ENCODE data around the gene SRGAP2C. TPM values are rescaled to one million over a fixed set of nuclear protein-coding genes. Genes with fewer than 3 reads are reported as not detected.
"Not testable (repeated sequence)": the region's sequence is repeated elsewhere in the genome, so short reads cannot be mapped to it uniquely, and the experiment has no call there.

SRGAP2C gene
- total RNA-seq, 4 donors from 2014 or later, result 7.8 to 22.7 (median 11.6) TPM

DNA sequence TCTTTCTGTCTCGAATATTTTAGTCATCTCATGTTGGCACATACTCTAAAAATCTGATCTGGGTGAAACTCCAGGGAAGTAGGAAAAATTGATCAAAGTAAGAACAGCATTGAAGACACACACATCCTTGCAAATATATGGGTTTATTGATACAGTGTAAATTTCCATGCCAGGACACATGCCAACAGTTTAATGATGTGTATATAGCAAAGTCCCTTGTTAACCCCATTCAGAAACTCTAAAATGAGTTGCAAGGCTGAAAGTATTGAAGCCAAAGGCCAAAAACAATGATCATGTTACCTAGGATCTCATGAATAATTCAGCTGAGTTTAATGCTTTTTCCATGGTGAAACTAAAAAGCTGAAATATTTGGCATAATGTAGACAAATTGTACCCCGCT is 61.6 kb downstream of the SRGAP2C start:
- H3K4me1 ChIP-seq; H3K4me3 ChIP-seq (replicated peaks in 1 of 3); H3K9me3 ChIP-seq; H3K27ac ChIP-seq; intact Hi-C loops (cut with DNase I); H3K27me3 ChIP-seq; DNase-seq; H3K36me3 ChIP-seq: not testable (repeated sequence)
- WGBS, 2 donors, result no CpG with 5 or more reads among the region's 2 CpGs

DNA sequence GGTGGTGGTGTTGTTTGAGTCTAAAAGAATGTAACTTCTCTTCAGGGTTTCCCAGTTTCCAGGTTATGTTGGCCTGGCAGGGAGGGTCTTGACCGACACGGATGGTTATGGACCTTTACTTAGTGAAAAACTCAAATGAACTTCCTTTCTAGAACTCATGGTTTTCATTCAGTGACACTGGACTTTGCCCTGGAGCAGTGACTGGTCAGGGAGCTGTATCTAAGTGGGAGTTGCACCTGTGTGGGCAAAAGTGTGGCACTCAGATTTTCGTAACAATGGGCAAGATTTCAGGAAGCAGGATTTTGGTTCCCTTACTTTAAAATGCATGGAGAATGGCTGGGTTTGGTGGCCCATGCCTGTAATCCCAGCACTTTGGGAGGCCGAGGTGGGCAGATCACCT is 67.9 kb downstream of the SRGAP2C start:
- H3K27ac ChIP-seq; H3K36me3 ChIP-seq; H3K9me3 ChIP-seq; H3K4me1 ChIP-seq; H3K27me3 ChIP-seq; DNase-seq; H3K4me3 ChIP-seq (replicated peaks in 1 of 3); intact Hi-C loops (cut with DNase I): not testable (repeated sequence)
- WGBS, 2 donors, result no CpG with 5 or more reads among the region's 4 CpGs

DNA sequence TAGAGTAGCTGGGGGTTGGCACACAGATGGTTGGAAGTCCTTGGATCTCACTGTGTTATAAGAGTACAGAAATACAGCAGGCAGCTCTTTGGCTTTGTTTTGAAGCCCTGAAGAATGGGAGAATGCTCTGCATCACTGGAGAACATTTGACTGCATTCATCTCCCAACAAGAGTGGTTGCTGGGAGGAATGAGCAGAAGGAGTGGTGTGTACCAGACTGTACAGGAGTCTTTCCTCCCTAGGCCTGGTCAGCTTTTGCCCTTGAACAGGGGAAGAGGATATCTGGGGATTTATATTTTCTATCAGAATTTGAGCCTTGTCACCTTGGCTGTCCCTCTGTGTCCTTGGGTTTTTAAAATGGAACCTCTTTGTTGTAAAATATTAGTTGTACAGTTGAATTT is 69.8 kb downstream of the SRGAP2C start:
- H3K9me3 ChIP-seq; H3K27me3 ChIP-seq; DNase-seq; H3K36me3 ChIP-seq; H3K4me1 ChIP-seq; H3K27ac ChIP-seq; intact Hi-C loops (cut with DNase I); H3K4me3 ChIP-seq (replicated peaks in 1 of 3): not testable (repeated sequence)

DNA sequence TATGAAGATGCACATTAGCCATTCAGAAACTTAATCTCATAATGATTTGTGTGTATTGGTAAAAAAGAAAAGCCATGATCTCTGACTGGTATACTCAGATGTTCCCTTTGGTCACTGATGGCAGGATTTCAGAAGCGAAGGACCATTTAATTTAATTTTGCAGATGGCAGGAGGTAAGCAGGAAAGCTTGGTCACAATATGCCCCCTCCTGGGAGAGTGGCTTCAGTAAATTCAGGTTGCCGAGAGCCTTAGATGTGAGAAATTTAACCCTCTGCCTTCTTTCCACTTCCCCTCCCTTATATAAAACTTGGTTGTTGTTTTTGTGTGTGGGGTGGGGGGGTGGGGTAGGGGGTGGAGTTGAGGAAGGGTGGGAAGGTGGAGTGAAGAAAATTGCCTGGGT is 72.9 kb downstream of the SRGAP2C start:
- H3K27ac ChIP-seq; H3K4me3 ChIP-seq (replicated peaks in 1 of 3); H3K27me3 ChIP-seq; intact Hi-C loops (cut with DNase I); DNase-seq; H3K4me1 ChIP-seq; H3K9me3 ChIP-seq; H3K36me3 ChIP-seq: not testable (repeated sequence)
- WGBS, 2 donors, result no CpG with 5 or more reads among the region's 2 CpGs

DNA sequence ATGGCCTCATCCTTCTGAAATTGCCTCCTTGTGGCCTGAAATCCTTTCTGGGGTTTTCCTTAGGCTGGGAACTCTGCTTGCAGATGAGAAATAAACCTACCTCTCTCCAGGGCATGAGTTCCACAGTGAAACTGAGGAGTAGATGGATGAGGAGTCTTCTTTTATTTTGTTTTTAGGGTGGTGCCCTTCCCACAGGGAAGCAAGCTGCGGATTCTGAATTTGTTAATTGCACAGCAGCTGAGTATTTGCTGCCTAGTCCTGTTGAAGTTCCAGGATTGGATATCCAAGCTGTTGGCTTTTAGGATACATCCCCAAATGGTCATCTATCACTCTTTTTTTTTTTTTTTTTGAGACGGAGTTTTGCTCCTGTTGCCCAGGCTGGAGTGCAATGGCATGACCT is 73.4 kb downstream of the SRGAP2C start:
- DNase-seq; H3K4me1 ChIP-seq; H3K36me3 ChIP-seq; H3K4me3 ChIP-seq (replicated peaks in 1 of 3); H3K9me3 ChIP-seq; H3K27me3 ChIP-seq; intact Hi-C loops (cut with DNase I); H3K27ac ChIP-seq: not testable (repeated sequence)
- WGBS, 2 donors, result 64 to 89% methylated on average over 1 of the region's 2 CpGs

DNA sequence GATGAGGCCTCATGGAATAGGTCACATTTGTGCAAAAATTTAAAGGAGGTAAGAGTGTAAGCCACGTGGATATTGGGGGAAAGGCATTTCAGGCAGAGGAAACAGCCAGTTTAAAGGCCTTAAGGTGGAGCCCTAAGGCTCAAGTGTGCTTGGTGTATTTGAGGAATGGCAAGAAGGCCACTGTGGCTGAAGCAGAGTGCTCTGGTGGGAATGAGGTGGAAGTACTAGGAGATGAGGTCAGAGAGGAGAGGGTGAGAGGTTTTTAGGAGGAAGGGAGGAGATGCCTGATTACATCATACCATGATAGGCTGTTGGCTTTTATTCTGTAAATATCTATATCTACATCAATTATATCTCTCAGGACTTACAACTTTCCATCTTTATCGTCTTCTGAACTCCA is 75.4 kb downstream of the SRGAP2C start:
- H3K27me3 ChIP-seq, result not testable (repeated sequence)

DNA sequence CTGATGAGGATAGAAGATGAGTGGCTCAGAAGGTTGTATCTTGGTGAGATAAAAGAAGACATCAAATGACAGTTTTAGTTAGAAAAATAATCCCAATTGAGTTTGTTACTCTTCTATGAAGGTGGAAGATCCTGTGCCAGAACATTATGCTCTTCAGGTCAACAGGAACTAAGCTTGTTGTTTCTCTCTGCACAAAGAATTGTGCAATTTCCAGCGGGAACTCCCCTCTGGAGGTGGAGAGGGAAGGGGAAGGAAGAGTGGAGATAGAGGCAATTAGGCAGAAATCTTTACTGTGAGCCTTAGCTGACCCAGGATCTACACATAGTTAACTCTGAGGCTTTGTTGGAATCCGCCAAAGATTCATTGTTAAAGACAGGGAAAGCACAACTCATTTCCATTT is 77.4 kb downstream of the SRGAP2C start:
- H3K36me3 ChIP-seq; intact Hi-C loops (cut with DNase I); H3K9me3 ChIP-seq; H3K27ac ChIP-seq; H3K4me1 ChIP-seq; H3K27me3 ChIP-seq; H3K4me3 ChIP-seq (replicated peaks in 1 of 3); DNase-seq: not testable (repeated sequence)
- 58 to 71% methylated on average over 1 to 2 of the region's 2 CpGs for WGBS, 2 donors

More for the DNA sequence above, 75.4 kb downstream of the SRGAP2C start:
- H3K27ac ChIP-seq; H3K4me1 ChIP-seq; H3K9me3 ChIP-seq; DNase-seq; H3K4me3 ChIP-seq (replicated peaks in 1 of 3); H3K36me3 ChIP-seq; intact Hi-C loops (cut with DNase I): not testable (repeated sequence)
- 62 to 78% methylated on average over 2 of the region's 2 CpGs for WGBS, 2 donors

DNA sequence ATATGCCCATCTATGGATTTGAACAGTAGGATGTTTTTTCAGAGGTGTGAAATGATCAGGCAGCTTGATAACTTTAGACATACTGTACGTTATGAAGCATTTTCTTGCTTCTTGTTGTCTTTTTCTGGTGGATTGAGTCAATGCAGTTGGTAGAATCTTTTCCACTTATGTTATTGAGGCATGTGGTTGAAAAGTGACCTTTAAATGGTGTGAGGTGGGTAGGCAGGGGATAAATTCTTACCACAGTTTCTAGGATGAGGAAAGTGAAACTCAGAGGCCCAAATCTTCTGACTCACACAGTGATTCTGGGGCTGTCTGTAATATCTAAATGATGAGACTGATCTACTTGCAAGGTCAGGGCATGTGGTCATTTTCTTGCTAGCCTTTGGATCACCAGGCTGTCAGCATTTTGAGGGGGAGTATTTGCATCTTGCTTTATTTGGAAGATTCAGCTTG is 79.0 kb downstream of the SRGAP2C start:
- DNase-seq; H3K4me3 ChIP-seq (replicated peaks in 1 of 3); intact Hi-C loops (cut with DNase I); H3K27ac ChIP-seq; H3K27me3 ChIP-seq; H3K36me3 ChIP-seq; H3K9me3 ChIP-seq; H3K4me1 ChIP-seq: not testable (repeated sequence)
- WGBS, 2 donors, result no CpG with 5 or more reads among the region's 1 CpG

DNA sequence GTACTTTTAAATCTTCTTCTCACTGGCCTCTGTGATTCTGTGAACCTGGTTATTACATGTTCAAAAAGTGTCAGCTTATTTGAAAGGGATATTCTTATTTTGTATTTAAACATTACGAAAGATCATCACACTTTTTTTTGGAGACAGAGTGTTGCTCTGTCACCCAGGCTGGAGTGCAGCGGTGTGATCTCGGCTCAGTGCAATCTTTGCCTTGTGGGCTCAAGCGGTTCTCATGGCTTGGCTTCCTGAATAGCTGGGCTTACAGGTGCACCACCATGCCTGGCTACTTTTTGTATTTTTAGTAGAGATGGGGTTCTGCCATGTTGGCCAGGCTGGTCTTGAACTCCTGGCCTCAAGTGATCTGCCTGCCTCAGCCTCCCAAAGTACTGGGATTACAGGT is 82.3 kb downstream of the SRGAP2C start:
- H3K9me3 ChIP-seq; DNase-seq; H3K27me3 ChIP-seq; H3K27ac ChIP-seq; H3K4me1 ChIP-seq; H3K36me3 ChIP-seq; H3K4me3 ChIP-seq (replicated peaks in 1 of 3); intact Hi-C loops (cut with DNase I): not testable (repeated sequence)
- no CpG with 5 or more reads among the region's 4 CpGs for WGBS, 2 donors

DNA sequence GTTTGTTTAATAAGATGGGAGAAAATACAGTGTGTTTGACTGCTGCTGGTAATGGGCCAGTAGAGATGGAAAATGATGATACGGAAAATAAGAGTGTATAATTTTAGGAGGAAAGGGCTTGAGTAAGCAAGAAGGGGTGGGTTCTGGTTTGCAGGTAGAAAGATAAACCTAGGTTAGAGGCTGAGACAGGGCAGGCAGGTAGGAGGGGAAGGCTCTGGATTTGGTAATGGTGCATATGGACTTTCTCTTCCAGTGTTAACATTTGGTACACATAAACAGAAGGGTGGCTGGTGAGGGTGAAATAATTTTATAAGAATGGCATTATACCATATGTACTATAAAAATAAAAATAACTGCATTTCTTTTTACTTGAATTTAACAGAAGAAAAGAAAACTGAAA is 84.5 kb downstream of the SRGAP2C start:
- no CpG with 5 or more reads among the region's 1 CpG for WGBS, 2 donors
- H3K27ac ChIP-seq; H3K27me3 ChIP-seq; intact Hi-C loops (cut with DNase I); H3K9me3 ChIP-seq; DNase-seq; H3K4me1 ChIP-seq; H3K4me3 ChIP-seq (replicated peaks in 1 of 3); H3K36me3 ChIP-seq: not testable (repeated sequence)

DNA sequence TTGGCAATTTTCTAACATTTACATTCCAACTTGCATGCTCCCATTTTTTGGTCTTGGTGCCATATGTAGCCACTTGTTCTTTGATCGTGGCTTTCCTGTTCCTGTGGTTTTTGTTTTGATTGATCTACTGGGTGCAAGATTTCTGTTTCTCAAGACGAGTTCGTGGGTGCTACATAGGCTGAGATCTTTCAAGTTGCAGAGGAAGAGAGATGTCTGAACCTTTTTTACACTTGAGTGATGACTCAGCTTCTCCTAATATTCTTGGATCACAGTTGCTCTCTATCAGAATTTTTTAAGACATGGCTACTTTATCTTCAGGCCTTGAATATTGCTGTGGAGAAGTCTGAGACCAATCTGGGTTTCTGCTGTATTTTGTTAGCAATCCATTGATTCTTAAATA is 85.2 kb downstream of the SRGAP2C start:
- H3K27me3 ChIP-seq; H3K36me3 ChIP-seq; H3K27ac ChIP-seq; H3K9me3 ChIP-seq; intact Hi-C loops (cut with DNase I); H3K4me3 ChIP-seq (replicated peaks in 1 of 3); DNase-seq; H3K4me1 ChIP-seq: not testable (repeated sequence)
- WGBS, 2 donors, result 33 to 55% methylated on average over 1 of the region's 3 CpGs

DNA sequence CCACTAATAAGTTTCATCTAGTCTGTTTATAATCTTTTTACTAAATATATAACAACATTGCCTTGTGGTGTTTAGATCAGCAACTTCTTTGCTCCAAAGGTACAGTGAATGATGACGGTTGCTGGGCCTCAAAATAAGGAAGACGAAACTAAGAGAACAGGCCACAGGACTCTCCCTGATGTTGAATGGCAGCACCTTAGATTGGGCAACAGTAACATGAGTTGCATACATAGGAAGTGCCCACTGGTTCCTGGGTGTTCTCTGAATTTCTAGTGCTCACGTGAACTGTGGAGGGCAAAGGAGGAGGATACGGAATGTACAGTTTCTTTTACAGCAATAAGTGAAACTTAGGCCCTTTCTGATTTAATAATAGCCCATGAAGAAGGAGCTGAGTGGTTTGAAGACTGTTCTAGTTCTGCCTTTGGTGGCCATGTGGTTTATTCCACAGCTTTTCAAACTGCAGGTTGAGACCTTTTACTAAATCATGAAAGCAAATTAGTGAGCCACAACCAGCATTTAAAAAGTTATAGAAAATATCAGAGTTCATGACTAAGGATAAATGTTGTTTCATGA is 86.5 kb downstream of the SRGAP2C start:
- H3K36me3 ChIP-seq; H3K4me1 ChIP-seq; H3K9me3 ChIP-seq; DNase-seq; H3K27me3 ChIP-seq; H3K4me3 ChIP-seq (replicated peaks in 1 of 3); H3K27ac ChIP-seq; intact Hi-C loops (cut with DNase I): not testable (repeated sequence)
- WGBS, 2 donors, result 100% methylated on average over 2 of the region's 4 CpGs; no CpG with 5 or more reads in 1 of the 2 donors

DNA sequence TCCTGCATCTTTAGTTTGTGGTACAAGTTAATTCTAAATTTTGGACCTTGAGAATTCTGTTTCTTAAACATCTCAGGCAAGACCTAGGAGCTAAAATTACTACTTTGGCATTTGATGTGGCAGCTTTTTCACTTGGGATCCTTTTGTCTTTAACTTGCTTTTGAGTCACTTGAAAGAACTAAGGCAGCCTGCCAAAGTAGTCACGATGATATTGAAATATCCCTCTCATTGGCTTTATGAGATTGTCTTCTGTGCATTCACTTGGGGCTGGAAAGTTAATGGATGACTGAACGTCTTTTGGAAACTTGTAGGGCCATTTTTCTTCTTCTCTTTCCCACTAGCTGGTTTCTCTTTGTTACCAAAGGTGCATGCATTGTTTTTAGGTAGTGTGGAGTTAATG is 90.7 kb downstream of the SRGAP2C start:
- intact Hi-C loops (cut with DNase I); H3K27ac ChIP-seq; H3K27me3 ChIP-seq; H3K9me3 ChIP-seq; H3K4me1 ChIP-seq; DNase-seq; H3K36me3 ChIP-seq; H3K4me3 ChIP-seq (replicated peaks in 1 of 3): not testable (repeated sequence)
- WGBS, 2 donors, result 30 to 40% methylated on average over 2 of the region's 2 CpGs

DNA sequence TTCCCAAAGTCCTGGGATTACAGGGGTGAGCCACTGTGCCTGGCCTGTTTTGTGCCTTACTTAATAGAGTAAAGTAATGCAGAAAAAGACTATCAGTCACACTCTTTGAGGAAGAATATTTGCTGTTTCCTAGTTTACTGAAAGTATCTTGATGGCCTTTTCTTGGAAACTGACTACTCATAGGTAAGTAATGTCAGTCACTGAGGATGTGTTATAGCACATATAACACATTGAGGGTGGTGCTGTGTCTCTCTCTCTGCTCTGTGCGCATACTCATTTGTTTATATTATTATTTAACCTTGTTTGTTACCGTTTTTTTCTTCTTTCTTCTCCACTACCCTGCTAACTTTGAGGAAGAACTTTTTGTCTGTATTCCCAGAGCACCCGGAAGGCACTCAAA is 93.4 kb downstream of the SRGAP2C start:
- H3K27ac ChIP-seq; DNase-seq; intact Hi-C loops (cut with DNase I); H3K9me3 ChIP-seq; H3K4me3 ChIP-seq (replicated peaks in 1 of 3); H3K27me3 ChIP-seq; H3K4me1 ChIP-seq; H3K36me3 ChIP-seq: not testable (repeated sequence)
- WGBS, 2 donors, result no CpG with 5 or more reads among the region's 3 CpGs
